GM19395 (cell line): Measurements from ENCODE around the gene ELMOD1.

ENCODE experiments used
- ATAC-seq: cut with Tn5 transposase; IDR thresholded peaks from one replicate; pipeline ENCODE4 v1.9.1; 2021; ENCODE audit warnings: mild to moderate bottlenecking, moderate library complexity; ENCODE audit not compliant: unreplicated experiment

The ELMOD1 gene

DNA sequence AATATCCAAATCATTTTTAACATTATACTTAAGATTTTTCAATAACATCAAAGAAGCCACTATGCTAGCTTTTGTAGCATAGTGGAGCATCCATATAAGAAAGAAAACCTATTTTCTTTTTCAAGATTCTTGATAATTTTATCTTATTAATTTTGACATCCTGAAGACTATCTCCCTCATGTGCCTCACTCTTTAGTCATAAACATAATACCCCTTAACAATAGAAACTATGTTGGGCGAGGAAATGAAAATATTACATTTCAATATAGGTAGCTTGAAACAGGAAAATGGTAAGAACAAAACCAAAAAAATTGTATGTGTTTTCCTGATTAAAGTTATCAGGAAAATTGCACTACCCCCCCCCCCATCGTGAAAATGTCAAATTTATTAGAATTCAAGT, 40.1 kb downstream of the ELMOD1 start:
- no peak for ATAC-seq

- no peak for ATAC-seq
These were observed 41.0 kb downstream of the ELMOD1 start for GRCh38 chr11:107631931-107632330.

- no peak for ATAC-seq
These were observed 55.8 kb downstream of the ELMOD1 start for GRCh38 chr11:107646783-107647182.

GRCh38 chr11:107648242-107648641, 57.3 kb downstream of the ELMOD1 start:
- ATAC-seq = no peak

DNA sequence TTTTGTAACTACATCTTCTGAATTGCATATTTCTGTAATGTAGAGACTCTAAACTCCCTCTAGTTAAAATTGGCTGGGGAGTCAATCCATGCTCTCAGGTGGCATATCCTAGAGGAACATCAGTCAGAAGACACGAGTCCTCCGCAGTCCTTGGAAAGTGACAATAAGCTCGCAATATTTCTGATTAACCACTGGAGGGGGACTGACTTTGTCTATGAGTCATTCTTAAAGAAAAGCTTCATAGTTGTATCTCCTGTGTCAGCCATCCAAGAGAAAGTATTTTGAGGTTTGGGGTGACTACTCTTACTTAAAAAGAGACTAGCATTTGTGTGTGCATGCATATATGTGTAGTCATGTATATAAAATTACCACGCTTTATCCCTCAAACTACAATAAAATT, 60.7 kb downstream of the ELMOD1 start:
- ATAC-seq = no peak

DNA sequence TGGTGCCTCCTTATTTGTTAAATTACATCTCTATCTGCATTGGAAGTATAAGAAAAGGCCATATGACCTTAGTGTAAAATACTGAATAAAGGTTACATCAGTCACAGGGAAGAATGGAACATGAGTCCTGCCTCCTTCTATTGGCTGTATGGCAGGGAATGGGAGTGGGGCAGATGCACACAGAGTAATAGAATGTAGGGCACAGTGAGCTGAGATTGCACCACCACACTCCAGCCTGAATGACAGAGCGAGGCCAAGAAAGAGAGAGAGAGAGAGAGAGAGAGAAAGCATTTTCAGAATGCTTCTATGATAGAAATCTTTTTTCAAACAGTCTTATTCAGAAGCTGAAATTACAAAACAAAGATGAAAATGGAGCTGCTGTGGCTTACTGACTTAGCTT, 62.1 kb downstream of the ELMOD1 start:
- ATAC-seq = no peak

GRCh38 chr11:107655602-107656001, 64.7 kb downstream of the ELMOD1 start:
- no peak for ATAC-seq

GRCh38 chr11:107659310-107659709, 68.4 kb downstream of the ELMOD1 start:
- no peak for ATAC-seq

GRCh38 chr11:107660066-107660465, 69.1 kb downstream of the ELMOD1 start:
- no peak for ATAC-seq

GRCh38 chr11:107661656-107662055, 70.7 kb downstream of the ELMOD1 start:
- ATAC-seq = no peak

DNA sequence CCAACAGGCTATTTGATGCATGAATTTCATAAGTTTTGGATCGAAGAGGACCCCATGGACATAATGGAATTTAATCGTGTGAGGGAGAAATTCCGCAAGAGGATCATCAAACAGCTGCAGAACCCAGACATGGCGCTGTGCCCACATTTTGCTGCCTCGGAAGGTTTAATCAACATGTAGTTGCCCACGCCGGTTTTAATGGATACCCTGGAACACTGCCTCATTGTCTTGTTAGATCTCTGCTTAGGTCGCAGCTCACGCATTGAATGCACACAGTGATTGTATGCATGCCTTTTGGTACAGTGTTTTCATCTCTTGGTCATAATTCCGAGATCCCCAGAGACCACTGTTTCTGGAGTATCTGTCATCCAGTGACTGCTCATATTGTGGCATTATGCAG, 74.1 kb downstream of the ELMOD1 start:
- ATAC-seq = no peak

- no peak for ATAC-seq
These were observed 76.1 kb downstream of the ELMOD1 start for GRCh38 chr11:107666911-107667613.

DNA sequence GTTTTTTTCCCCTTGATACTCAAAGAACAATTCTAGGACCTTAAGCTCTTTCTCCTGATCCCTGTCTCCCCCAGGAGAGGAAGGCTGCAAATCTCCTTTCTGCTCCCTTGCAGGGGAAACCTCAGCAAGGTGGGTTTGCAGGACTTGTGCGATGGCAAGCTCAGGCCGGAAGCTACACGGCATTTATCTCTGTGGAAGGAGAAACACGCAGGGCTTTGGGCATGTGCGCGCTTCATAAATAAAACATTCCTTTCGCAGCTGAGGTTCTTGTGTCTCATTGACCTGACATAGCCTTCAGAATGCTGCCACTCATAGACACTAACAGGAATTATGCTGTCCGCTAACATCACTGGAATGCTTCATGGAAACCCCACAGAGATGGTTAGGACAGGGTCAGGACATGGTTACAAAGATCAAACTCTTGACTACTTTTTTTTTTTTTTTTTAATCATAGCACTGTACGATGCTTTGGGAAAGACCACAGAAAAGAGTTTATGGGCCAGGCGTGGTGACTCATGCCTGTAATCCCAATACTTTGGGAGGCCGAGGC, 78.3 kb downstream of the ELMOD1 start:
- no peak for ATAC-seq

- no peak for ATAC-seq
These were observed 79.1 kb downstream of the ELMOD1 start for GRCh38 chr11:107669893-107670601.

DNA sequence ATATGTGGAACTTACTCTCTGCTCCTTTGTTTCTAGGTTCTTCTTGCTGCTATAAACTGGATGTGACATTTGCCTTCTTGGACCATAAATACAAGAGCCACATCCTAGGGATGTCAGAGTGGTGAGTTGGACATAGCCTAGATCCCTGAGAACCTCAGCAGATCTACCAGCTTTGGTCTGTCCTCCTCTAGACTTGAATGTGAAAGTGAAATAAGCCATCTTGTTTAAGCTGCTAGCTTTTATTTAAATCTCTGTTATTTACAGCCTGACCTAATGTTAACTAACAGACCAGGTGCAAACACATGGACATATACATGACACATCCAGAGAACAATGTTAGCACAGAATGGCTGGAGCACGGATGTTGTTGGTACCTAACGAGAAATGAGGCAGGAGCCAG, 85.0 kb downstream of the ELMOD1 start:
- ATAC-seq = no peak

GRCh38 chr11:107676336-107677057, 85.5 kb downstream of the ELMOD1 start:
- no peak for ATAC-seq

DNA sequence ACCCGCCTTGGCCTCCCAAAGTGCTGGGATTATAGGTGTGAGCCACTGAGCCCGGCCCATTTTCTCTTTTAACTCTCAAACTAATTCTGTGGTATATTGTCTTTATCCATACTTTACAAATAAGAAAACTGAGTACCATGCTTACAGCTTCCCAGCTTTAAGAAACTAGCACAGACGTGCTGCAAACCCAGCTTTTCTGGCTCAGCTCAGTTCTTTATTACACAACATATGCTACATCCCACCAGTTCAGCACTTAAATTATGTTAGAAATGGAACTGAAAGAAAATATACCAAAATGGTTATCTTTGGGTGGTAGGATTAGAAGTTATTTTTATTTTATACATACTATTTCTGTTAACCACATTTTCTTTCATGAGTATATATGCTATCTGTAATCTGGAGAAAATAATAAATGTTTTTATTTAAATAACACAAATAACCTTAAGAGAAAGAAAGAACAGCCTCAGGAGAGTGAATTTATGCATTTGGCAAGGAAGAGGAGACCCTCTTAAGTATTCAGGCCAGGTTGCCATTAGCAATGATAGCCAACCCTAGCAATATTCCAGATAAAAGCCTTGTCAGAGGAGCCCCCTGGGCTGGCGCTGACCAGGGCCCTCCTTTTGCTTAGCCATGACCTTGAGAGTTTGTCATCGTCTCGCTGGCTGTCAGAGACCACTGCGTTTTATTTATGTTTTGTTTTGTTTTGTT, 87.1 kb downstream of the ELMOD1 start:
- ATAC-seq = no peak

DNA sequence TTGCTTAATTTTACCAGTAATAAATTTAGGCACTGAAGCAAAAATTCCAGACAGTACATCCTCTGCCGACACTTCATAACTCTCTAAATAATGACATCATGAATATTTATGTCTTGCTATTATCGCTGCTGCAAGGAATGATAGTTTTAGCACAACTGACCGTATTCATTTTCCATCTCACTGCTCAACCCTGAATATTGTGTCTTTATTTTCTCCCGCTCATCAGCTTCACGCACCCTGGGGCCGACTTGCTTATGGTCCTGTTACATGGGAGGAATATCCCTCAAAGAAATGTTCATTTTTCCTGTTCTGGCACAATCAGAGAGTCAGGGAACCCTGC, 87.7 kb downstream of the ELMOD1 start:
- ATAC-seq = no peak

- ATAC-seq = no peak
These were observed 88.5 kb downstream of the ELMOD1 start for GRCh38 chr11:107679255-107680024.

GRCh38 chr11:107682171-107682570, 91.2 kb downstream of the ELMOD1 start:
- ATAC-seq = no peak
